ENCODE measurements around the gene HSPB1. TPM values are rescaled to one million over a fixed set of nuclear protein-coding genes. Genes with fewer than 3 reads are reported as not detected.

Gene HSPB1
- total and polyA plus RNA-seq, 2 donors (not counting 1 experiment from before 2014, with no cell fraction given) = 34.0 to 343 TPM

DNA sequence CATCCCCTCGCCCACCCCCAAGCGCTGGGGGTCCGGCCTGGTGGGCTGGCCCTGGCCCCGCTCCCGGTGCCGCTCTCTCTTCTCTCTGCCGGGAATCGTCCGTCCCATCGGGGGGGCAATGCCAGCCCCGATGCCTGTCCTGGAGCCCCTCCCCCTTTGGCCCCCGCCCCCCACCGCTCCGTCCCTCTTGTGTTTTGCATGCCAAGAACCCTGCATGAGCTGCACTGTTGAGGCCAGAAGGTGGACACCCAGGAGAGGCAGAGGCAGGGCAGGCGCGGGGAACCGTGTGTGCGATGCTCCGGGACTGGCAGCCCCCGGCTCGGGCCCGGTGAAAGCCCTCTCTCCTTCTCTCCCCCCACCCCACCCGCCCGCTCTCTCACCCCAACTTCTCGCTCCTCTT, 22.1 kb upstream of the HSPB1 start:
- Histone ChIP-seq H3K9ac (ENCODE audit: low read length) (no peak overlapping the region), H4K20me1 (ENCODE audit: control insufficient read depth, insufficient read depth, low read length, poor library complexity, severe bottlenecking) (no peaks in the 10 kb centered on the region), H3K36me3 (replicated peaks in 1 of 2; ENCODE audit: control extremely low read depth in 1 of 2, control insufficient read depth in 1 of 2, extremely low read depth in 1 of 2, insufficient read depth in 2 of 2, low read length in 1 of 2) (no peaks in the 10 kb centered on the region), H3K4me2 (replicated peaks; ENCODE audit: low read depth, low read length, poor library complexity, severe bottlenecking) (no peak overlapping the region), H3K79me2 (ENCODE audit: control insufficient read depth, insufficient read depth, low read length) (no peaks in the 10 kb centered on the region), H3K27ac (ENCODE audit: low read length in 2 of 2) (no peak overlapping the region), H3K9me3 (ENCODE audit: control extremely low read depth in 1 of 3, control insufficient read depth in 2 of 3, insufficient read depth in 1 of 3, low read length in 2 of 3) (peaks cover 0 to 4% (median 0%) of the 10 kb centered on the region in 3 donors), H2AFZ (ENCODE audit: insufficient read depth, low read depth, low read length, poor library complexity, severe bottlenecking) (no peak overlapping the region), H3K4me3 (ENCODE audit: control extremely low read depth in 1 of 5, extremely low read depth in 1 of 5, insufficient read depth in 1 of 5, low read depth in 2 of 5, low read length in 4 of 5) (no peak overlapping the region), H3K27me3 (replicated peaks in 1 of 4; ENCODE audit: control extremely low read depth in 1 of 4, control insufficient read depth in 3 of 4, insufficient read depth in 4 of 4, low read length in 3 of 4) (peaks cover 0 to 55% (median 17%) of the 10 kb centered on the region in 4 experiments), H3K4me1 (ENCODE audit: control insufficient read depth in 2 of 2, insufficient read depth in 2 of 2, low read length in 2 of 2) (peaks cover 12 to 19% of the 10 kb centered on the region in 2 donors)
- ChIA-PET CTCF (no interaction called here), POLR2A (no interaction called here)
- Mint-ChIP-seq H3K4me1 (peaks cover 15% of the 10 kb centered on the region), H3K27me3 (peaks cover 44% of the 10 kb centered on the region), H3K4me3 (no peak overlapping the region), H3K27ac (no peak overlapping the region), H3K9me3 (ENCODE audit: insufficient read depth) (no peaks in the 10 kb centered on the region)
- ATAC-seq (ENCODE audit: low read depth) = no peak
- 36% methylated on average over 13 of the region's 25 CpGs for WGBS (ENCODE audit: insufficient coverage)
- intact Hi-C loops (cut with micrococcal nuclease) = no loop called here
- DNase-seq = no peak
- no peak for TF ChIP-seq EZH2 (IDR thresholded peaks at IDR 0.05; ENCODE audit: borderline replicate concordance, insufficient read depth, low read depth, low read length, poor library complexity, severe bottlenecking)
- TF ChIP-seq, protein P1, sequence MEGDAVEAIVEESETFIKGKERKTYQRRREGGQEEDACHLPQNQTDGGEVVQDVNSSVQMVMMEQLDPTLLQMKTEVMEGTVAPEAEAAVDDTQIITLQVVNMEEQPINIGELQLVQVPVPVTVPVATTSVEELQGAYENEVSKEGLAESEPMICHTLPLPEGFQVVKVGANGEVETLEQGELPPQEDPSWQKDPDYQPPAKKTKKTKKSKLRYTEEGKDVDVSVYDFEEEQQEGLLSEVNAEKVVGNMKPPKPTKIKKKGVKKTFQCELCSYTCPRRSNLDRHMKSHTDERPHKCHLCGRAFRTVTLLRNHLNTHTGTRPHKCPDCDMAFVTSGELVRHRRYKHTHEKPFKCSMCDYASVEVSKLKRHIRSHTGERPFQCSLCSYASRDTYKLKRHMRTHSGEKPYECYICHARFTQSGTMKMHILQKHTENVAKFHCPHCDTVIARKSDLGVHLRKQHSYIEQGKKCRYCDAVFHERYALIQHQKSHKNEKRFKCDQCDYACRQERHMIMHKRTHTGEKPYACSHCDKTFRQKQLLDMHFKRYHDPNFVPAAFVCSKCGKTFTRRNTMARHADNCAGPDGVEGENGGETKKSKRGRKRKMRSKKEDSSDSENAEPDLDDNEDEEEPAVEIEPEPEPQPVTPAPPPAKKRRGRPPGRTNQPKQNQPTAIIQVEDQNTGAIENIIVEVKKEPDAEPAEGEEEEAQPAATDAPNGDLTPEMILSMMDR (IDR thresholded peaks at IDR 0.05) = no peak

DNA sequence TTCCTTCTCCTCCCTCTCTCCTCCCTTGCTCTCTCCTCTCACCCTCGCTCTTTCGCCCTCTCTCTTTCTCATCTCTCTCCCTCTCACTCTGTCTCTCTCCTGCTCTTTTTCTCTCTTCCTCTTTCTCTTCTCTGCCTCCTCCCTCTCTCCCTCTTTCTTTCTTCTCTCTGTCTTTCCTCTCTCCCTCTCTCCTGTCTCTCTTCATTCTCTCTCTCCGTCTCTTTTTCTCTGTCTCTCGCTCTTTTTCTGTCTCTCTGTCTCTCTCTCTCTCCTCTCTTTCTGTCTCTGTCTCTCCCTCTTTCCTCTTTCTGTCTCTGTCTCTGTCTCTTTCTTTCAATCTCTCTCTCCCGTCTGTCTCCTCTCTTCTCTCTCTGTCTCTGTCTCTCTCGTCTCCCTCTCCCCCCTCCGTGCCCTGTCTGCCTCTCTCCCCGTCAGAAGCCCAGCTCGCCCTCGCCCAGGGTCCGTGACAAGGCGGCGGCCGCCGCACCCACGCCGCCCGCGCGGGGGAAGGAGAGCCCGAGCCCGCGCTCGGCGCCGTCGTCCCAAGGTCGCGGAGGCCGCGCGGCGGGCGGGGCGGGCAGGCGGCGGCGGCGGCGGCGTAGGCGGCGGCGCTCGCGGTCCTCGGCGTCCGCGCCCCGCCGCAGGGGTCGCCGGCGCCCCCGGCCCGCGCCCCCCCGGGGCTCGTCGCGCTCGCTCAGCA, 21.3 kb upstream of the HSPB1 start:
- intact Hi-C loops (cut with micrococcal nuclease) = no loop called here
- H3K27me3 Mint-ChIP-seq = peaks cover 42% of the 10 kb centered on the region
- CTCF ChIA-PET = interaction anchor here (1.4 kb wide), 1 partner anchor 11 kb away, joined by 6 read pairs; no protein-coding TSS in a partner anchor

More for the DNA sequence above, 21.3 kb upstream of the HSPB1 start:
- DNase-seq (peak; percentile 50), ATAC-seq (ENCODE audit: low read depth) (peak; percentile 65)
- Histone ChIP-seq H3K9me3 (ENCODE audit: control extremely low read depth in 1 of 3, control insufficient read depth in 2 of 3, insufficient read depth in 1 of 3, low read length in 2 of 3) (peaks cover 0 to 4% (median 0%) of the 10 kb centered on the region in 3 donors), H3K4me1 (ENCODE audit: control insufficient read depth in 2 of 2, insufficient read depth in 2 of 2, low read length in 2 of 2) (peaks cover 12 to 19% of the 10 kb centered on the region in 2 donors), H3K27me3 (replicated peaks in 1 of 4; ENCODE audit: control extremely low read depth in 1 of 4, control insufficient read depth in 3 of 4, insufficient read depth in 4 of 4, low read length in 3 of 4) (peaks cover 0 to 59% (median 18%) of the 10 kb centered on the region in 4 experiments), H4K20me1 (ENCODE audit: control insufficient read depth, insufficient read depth, low read length, poor library complexity, severe bottlenecking) (no peaks in the 10 kb centered on the region), H3K4me3 (ENCODE audit: control extremely low read depth in 1 of 5, extremely low read depth in 1 of 5, insufficient read depth in 1 of 5, low read depth in 2 of 5, low read length in 4 of 5) (peak overlapping the region in 3 of 5 experiments; percentile 21 to 57 (median 43)), H3K79me2 (ENCODE audit: control insufficient read depth, insufficient read depth, low read length) (no peaks in the 10 kb centered on the region), H3K4me2 (replicated peaks; ENCODE audit: low read depth, low read length, poor library complexity, severe bottlenecking) (peak overlapping the region; percentile 85), H3K9ac (ENCODE audit: low read length) (peak overlapping the region; percentile 41), H3K27ac (ENCODE audit: low read length in 2 of 2) (no peak overlapping the region), H3K36me3 (replicated peaks in 1 of 2; ENCODE audit: control extremely low read depth in 1 of 2, control insufficient read depth in 1 of 2, extremely low read depth in 1 of 2, insufficient read depth in 2 of 2, low read length in 1 of 2) (no peaks in the 10 kb centered on the region), H2AFZ (ENCODE audit: insufficient read depth, low read depth, low read length, poor library complexity, severe bottlenecking) (peak overlapping the region; percentile 89)
- peak overlapping the region; percentile 83 for H3K4me3 Mint-ChIP-seq
- POLR2A ChIA-PET = no interaction called here
- no peak overlapping the region for H3K27ac Mint-ChIP-seq
- TF ChIP-seq, protein P1 (IDR thresholded peaks at IDR 0.05) = peak; percentile 13
- peak; percentile 32 for TF ChIP-seq EZH2 (IDR thresholded peaks at IDR 0.05; ENCODE audit: borderline replicate concordance, insufficient read depth, low read depth, low read length, poor library complexity, severe bottlenecking)
- no peaks in the 10 kb centered on the region for H3K9me3 Mint-ChIP-seq (ENCODE audit: insufficient read depth)
- 4% methylated on average over 63 of the region's 63 CpGs for WGBS (ENCODE audit: insufficient coverage)
- peaks cover 15% of the 10 kb centered on the region for H3K4me1 Mint-ChIP-seq
